GM13976 (cell line): ENCODE results near the gene AFF2.

ENCODE experiments used
- DNase-seq: peaks from one replicate; pipeline ENCODE4 v3.0.0; 2012; ENCODE audit warnings: low spot score
- in situ Hi-C: fragments of 300-500 bp; cut with MboI; formaldehyde crosslinking; loops from one replicate; pipeline ENCODE4 v1.12.0; 2022; ENCODE audit warnings: low sequenced_read_pairs, mixed read lengths, inconsistent platforms; ENCODE audit not compliant: unreplicated experiment
- TF ChIP-seq, protein P1 (sequence below): IDR thresholded peaks from 2 replicates; pipeline ENCODE4 v1.5.1; 2012; ENCODE audit warnings: borderline replicate concordance, mild to moderate bottlenecking; ENCODE audit not compliant: insufficient read depth; ENCODE audit errors: extremely low read depth, missing control alignments, control extremely low read depth

AFF2 gene

DNA sequence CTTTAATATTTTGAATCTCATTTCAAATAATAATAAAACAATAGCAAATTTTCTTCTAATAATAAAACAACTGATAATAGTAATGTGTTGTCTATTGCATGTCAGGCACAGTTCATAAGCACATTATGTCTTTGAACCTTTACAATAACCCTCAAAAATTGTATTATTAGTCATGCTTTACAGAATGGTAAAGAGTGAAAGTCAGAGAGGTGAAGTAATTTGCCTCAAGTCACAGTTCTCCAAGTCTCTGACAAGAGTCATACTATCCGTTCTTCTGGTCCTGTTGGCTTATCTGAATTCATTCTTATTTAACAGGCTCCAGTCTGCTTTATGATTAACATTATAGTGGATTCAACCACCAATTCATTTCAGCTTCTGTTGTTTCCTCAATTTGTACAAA, 313.0 kb downstream of the AFF2 start:
- no peak for DNase-seq
- TF ChIP-seq, protein P1, sequence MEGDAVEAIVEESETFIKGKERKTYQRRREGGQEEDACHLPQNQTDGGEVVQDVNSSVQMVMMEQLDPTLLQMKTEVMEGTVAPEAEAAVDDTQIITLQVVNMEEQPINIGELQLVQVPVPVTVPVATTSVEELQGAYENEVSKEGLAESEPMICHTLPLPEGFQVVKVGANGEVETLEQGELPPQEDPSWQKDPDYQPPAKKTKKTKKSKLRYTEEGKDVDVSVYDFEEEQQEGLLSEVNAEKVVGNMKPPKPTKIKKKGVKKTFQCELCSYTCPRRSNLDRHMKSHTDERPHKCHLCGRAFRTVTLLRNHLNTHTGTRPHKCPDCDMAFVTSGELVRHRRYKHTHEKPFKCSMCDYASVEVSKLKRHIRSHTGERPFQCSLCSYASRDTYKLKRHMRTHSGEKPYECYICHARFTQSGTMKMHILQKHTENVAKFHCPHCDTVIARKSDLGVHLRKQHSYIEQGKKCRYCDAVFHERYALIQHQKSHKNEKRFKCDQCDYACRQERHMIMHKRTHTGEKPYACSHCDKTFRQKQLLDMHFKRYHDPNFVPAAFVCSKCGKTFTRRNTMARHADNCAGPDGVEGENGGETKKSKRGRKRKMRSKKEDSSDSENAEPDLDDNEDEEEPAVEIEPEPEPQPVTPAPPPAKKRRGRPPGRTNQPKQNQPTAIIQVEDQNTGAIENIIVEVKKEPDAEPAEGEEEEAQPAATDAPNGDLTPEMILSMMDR, result no peak
- in situ Hi-C loops, result no loop called here

DNA sequence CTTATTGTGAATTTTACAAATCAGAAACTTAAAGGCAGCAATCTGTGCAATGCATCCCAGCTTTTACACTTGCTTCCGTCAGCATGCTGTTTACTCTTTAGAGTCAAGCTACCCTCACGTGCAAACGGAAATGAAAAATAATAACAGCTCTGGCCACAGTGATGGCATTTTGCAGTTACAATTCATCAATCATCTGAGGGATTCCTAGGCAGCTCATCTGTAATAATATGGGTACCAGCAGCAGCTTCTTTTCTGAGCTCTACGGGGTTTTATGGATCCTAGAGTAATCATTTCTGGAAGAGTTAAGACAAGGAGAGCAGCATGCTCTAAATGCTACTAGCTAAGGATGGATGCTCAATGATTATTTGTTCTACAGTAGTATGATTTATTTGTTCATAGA, 313.6 kb downstream of the AFF2 start:
- in situ Hi-C loops, result no loop called here
- DNase-seq, result no peak
- TF ChIP-seq, protein P1, result no peak

DNA sequence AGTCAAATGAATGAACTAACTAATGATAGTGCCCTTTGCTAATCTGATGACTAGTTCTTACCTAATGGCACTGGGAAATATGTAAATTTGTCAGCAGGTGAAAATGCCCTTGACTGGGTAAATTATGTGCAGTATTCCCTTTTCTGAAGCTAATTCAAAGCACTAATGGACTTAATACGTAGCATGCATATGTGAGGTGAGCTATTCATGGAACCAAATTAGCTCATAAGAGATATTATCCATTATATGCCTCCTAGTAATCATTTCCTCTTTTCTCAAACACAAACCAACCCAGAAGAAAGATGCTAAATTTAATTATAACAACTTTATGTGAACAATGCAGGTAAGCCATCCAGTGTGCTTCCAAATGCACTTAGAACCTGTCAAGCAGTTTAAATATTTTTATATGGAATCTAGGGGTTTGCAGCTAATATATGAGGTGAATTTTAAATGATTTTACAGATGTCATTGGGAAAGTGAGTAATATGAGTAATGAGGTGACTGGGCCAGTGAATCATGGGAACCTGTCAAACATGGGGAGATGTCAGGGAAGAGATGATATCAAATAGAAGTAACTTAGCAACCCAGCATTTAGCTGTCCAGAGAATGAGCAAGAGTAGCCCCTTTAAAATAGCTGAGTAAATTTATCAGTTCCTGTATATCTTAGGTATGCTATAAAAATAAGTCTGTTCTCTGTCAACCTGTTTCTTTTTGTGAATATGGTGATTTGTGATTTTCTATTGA, 315.0 kb downstream of the AFF2 start:
- TF ChIP-seq, protein P1, result no peak
- no peak for DNase-seq
- in situ Hi-C loops, result no loop called here

DNA sequence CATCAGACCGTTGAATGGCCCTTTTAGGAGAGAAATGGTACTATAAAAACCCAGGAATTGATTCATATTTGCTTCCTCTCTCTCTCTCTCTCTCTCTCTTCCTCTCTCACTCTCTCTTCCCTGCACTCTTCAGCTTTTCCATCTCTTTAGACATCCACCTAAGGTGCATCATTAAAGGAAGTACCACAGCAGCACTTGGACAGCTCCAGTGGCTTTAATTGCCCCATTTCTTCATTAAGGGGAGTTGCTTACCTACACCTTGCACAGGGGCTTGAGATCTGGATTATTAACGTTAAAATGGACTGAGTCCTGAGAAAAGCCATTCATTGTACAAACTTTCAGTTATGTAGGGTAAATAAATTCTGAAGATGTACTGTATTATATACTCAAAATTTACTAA, 323.6 kb downstream of the AFF2 start:
- no peak for DNase-seq
- in situ Hi-C loops, result no loop called here
- TF ChIP-seq, protein P1, result no peak

DNA sequence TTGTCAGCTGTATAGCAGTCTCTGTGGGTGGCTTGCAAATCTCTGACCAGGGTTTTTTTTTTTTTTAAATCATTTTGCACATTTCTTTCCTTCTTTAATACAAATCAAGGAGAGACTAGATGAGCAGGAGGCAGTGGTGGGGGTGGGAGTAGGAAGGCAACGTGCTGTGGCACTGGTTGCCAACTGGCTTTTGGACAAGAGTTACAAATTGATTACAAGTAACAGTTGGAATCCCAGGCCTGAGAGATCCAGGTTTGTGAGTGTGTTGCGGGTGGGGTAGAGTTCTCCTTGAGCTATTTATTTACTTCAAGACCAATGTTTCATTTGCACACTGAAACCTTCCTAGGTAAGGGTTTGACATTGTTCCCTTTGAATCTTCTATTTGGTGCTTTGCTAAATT, 325.3 kb downstream of the AFF2 start:
- in situ Hi-C loops, result no loop called here
- no peak for DNase-seq
- TF ChIP-seq, protein P1, result no peak

DNA sequence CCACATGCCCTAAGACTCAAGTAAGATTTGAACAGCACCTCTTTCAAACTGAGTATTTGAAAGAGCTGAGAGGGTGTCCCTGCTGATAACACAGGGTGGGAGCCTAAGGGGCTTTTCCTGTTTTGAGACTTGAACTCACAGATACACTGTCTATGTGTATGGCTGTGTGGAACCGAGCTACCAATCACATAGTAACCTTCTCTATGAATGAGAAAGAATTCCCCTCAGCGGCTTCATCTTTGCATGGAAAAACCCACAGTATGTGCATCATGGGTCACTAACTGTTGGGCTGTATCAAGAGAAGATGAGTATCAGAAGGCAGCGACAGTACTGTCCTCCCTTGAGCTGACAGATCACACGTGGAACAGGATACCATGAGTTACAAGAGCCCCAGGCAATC, 336.3 kb downstream of the AFF2 start:
- in situ Hi-C loops, result no loop called here
- TF ChIP-seq, protein P1, result no peak
- DNase-seq, result no peak
